ENCODE results near the gene TSPAN9. TPM values are rescaled to one million over a fixed set of nuclear protein-coding genes. Genes with fewer than 3 reads are reported as not detected.

The TSPAN9 gene
- polyA plus RNA-seq, 1 of the 3 experiments (the other 2 are of a cell fraction) = 34.9 TPM

- Histone ChIP-seq H3K9me2 (no peaks in the 10 kb centered on the region), H3K4me2 (no peak overlapping the region), H3K4me1 (ENCODE audit: control insufficient read depth in 1 of 2, insufficient read depth in 2 of 2, low read depth in 1 of 2, low read length in 1 of 2) (peaks cover 29 to 34% of the 10 kb centered on the region in 2 experiments), H2AFZ (ENCODE audit: low read depth) (no peak overlapping the region), H3K9me3 (no peaks in the 10 kb centered on the region), H3K27me3 (ENCODE audit: insufficient read depth) (no peaks in the 10 kb centered on the region), H3F3A (replicated peaks; ENCODE audit: insufficient read depth) (peaks cover 27% of the 10 kb centered on the region), H3K36me3 (replicated peaks in 1 of 2; ENCODE audit: control insufficient read depth in 1 of 2, insufficient read depth in 2 of 2, low read length in 1 of 2) (no peaks in the 10 kb centered on the region), H4K20me1 (ENCODE audit: insufficient read depth) (no peaks in the 10 kb centered on the region), H3K4me3 (ENCODE audit: low read depth in 2 of 2, low read length in 1 of 2) (no peak overlapping the region), H3K27ac (ENCODE audit: low read depth in 2 of 2, low read length in 1 of 2) (no peak overlapping the region), H3K79me2 (ENCODE audit: insufficient read depth) (no peaks in the 10 kb centered on the region; the same call in 1 of the 2 replicates), H3K9ac (no peak overlapping the region)
- TF ChIP-seq FOXM1 (IDR thresholded peaks at IDR 0.05; ENCODE audit: low read depth) (no peak), REST (IDR thresholded peaks at IDR 0.05; ENCODE audit: low read depth, low read length) (no peak), TAF1 (IDR thresholded peaks at IDR 0.05; ENCODE audit: borderline replicate concordance, low read depth, low read length) (no peak), RXRA (IDR thresholded peaks at IDR 0.05; ENCODE audit: borderline replicate concordance, low read depth) (no peak), TEAD4 (IDR thresholded peaks at IDR 0.05; ENCODE audit: borderline replicate concordance, insufficient read depth) (no peak), MEF2A (IDR thresholded peaks at IDR 0.05; ENCODE audit: borderline replicate concordance, low read depth) (no peak), USF1 (IDR thresholded peaks at IDR 0.05; ENCODE audit: borderline replicate concordance, low read depth) (no peak), MAX (IDR thresholded peaks at IDR 0.05; ENCODE audit: low read depth) (no peak), SMC3 (IDR thresholded peaks at IDR 0.05; ENCODE audit: low read depth, low read length) (no peak), JUND (IDR thresholded peaks at IDR 0.05) (no peak), CHD2 (IDR thresholded peaks at IDR 0.05; ENCODE audit: low read length, partially characterized antibody) (no peak), MXI1 (IDR thresholded peaks at IDR 0.05; ENCODE audit: low read depth, low read length) (no peak), NRF1 (IDR thresholded peaks at IDR 0.05; ENCODE audit: low read depth, low read length) (no peak), IRF3 (IDR thresholded peaks at IDR 0.05; ENCODE audit: low read depth, low read length) (no peak), YY1 (IDR thresholded peaks at IDR 0.05; ENCODE audit: low read depth) (no peak), EZH2phosphoT487 (IDR thresholded peaks at IDR 0.05; ENCODE audit: borderline replicate concordance, low read depth) (no peak), ELF1 (IDR thresholded peaks at IDR 0.05) (no peak), CTCF (IDR thresholded peaks at IDR 0.05) (no peak)
- DNase-seq = no peak
- WGBS (ENCODE audit: low lambda C conversion rate) = 84% methylated on average over 5 of the region's 5 CpGs
- ChIA-PET POLR2A (no interaction called here), CTCF (interaction anchor here (0.8 to 1.3 kb wide), 5 partner anchors 11 to 127 kb away, joined by 3 to 5 read pairs (median 3); no protein-coding TSS in a partner anchor)
Measured at GRCh38 chr12:3173912-3174311, 96.7 kb downstream of the TSPAN9 start.

All from SK-N-SH (cell line).